Inflammatory macrophage (primary cell): Measurements from ENCODE around the gene PLS3.
"Not testable (repeated sequence)": the region's sequence is repeated elsewhere in the genome, so short reads cannot be mapped to it uniquely, and the experiment has no call there.

ENCODE experiments used
- DNase-seq, 2 donors: peaks; one replicate each; pipeline ENCODE4 v3.0.0-alpha.2; 2020 to 2022
- total RNA-seq, 18 experiments: gene quantifications; one replicate each; lab custom pipeline; 2026; ENCODE audit warnings: mixed read lengths in 6 of 18, inconsistent platforms in 2 of 18; lab: John Stamatoyannopoulos, UW

PLS3 gene, protein sequence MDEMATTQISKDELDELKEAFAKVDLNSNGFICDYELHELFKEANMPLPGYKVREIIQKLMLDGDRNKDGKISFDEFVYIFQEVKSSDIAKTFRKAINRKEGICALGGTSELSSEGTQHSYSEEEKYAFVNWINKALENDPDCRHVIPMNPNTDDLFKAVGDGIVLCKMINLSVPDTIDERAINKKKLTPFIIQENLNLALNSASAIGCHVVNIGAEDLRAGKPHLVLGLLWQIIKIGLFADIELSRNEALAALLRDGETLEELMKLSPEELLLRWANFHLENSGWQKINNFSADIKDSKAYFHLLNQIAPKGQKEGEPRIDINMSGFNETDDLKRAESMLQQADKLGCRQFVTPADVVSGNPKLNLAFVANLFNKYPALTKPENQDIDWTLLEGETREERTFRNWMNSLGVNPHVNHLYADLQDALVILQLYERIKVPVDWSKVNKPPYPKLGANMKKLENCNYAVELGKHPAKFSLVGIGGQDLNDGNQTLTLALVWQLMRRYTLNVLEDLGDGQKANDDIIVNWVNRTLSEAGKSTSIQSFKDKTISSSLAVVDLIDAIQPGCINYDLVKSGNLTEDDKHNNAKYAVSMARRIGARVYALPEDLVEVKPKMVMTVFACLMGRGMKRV
- 1.3 to 27.1 (median 3.5) reads per million in 18 experiments for total RNA-seq

DNA sequence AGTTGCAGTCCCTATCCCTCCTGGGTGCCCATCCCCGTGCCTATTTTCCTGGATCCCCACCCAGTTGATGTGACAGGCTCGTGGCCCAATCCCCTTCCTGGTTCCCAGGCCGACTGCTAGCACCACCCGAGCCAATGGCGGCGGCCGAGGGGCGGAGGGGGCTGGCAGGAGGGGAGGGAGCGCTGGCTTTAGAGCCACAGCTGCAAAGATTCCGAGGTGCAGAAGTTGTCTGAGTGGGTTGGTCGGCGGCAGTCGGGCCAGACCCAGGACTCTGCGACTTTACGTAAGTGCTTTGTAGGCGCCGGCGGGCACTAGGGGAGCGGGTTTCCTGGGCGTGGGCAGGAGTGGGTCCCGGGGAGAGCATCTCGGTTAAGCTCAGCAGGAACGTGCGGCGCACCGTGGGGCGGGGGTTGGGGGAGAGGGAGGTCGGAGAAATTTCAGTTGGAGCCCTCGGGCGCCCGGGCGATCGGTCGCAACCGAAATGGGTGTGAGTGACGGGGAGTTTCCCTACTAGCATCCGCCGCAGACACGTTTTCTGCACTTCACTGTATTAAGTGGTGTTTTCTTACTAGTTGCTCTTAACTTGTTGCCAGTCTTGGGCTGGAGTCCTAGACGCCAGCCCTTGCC lies at the start of gene PLS3:
PLS3 (plus strand) TSS at position 197 of the 627 bp plus-strand sequence. CDS start 49,077 bp downstream, outside the sequence.
- peak; percentile 2 to 5 for DNase-seq

DNA sequence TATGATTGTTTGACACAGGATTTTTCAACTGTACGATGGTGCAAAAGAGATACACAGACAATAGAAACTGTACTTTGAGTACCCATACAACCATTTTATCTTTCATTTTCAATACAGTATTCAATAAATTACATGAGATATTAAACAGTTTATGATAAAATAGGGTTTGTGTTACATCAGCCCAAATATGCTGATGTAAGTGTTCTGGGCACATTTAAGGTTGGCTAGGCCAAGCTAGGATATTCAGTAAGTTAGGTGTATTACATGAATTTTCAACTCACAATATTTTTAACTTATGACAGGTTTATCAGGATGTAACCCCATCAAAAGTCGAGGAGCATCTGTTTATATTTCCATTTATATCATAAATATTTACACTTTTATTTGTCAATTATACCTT lies 42.9 kb upstream of the PLS3 start:
- no peak for DNase-seq

DNA sequence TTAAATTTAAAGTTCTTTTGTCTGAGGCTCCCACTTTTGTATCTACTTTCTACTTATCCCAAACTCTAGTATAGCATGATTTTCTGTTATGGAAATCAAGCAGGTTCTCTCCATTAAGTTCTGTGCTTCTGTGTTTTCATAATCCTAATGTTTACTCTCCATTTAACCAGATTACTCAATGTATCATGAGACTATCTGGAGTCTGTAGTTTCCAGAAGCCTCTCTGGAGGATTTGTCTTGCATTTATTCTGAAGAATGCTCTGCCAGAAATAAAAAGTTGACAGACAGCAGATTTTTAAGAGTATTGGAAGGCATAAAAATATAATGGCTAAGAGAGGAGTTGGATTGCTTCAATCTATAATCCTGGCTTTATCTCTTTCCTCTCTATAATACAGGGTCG lies 39.2 kb upstream of the PLS3 start:
- no peak for DNase-seq

DNA sequence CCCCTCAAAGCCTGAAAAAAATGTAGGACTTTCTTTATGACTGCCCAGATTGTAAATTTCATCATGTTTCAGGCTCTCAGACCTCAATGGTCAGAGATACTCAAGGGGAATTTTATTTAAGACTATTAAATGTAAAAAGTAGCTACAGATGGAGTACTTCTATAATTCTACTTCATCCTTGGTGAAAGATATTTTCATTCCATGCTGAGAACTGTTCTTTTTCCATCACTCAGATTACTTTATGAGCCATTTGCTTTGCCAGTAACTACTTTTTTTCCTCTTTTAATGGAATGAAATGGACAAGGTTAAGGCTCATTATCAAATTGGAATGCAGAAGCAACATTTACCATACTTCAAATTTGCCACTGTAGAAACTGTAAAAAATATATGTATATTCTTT lies 38.0 kb upstream of the PLS3 start:
- no peak for DNase-seq

DNA sequence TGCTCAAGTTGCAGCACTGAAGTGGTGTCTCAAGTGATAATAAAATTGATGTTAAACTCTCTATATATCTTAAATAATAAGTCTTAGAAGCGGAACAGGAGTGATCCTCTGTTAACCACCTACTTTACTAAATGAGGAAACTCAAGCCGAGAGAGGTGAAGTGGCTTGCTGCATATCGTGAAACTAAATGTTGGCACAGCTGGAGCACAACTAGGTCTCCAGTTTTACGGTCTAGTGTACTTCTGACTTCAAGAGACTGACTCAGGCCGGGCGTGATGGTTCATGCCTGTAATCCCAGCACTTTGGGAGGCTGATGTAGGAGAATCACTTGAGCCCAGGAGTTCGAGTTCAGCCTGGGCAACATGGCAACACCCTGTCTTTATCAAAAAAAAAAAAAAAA lies 35.5 kb upstream of the PLS3 start:
- no peak for DNase-seq

DNA sequence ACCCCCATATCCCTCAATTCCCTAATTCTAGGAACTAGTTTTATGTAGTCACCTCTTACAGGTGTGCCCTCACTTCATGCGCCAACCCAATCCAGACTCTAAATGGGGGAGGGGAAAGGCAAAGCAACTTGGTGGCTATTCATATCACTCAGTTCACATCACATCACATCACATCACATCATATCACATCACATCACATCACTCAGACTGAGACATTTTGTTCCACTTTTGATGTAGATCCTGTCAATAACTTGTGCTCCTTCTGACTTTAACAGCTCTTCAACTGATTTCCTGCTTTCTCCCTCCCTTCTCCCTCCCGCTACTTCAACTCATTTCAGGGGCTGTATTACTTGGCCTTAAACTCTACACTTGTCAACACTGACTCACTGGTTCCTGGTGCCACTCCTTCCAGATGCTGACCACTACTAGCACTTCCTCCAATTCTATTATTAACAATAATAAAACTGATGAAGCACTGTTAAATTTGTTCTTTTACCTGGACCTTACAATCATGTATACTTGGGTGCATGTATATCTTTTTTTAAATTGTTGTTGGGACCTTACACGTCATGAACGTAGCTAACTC lies 29.1 kb upstream of the PLS3 start:
- DNase-seq: no peak

DNA sequence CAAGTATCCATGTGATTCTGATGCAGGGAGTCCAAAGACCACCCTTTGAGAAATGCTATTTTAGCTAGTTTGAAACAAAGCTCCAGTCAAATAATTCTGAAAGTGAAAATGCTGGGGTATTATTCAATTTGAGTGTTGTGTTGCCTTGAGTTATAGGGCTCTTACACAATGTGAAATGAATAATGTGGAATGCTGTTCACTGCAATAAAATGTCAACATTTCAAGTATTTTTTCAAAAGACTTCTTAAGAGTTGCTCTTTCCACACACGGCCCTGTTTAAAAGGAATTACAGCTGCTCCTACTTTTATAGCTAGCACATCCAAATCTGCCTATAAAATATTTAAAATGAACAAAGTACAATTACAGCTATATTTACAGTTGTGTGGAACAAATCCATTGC lies 27.5 kb upstream of the PLS3 start:
- no peak for DNase-seq

DNA sequence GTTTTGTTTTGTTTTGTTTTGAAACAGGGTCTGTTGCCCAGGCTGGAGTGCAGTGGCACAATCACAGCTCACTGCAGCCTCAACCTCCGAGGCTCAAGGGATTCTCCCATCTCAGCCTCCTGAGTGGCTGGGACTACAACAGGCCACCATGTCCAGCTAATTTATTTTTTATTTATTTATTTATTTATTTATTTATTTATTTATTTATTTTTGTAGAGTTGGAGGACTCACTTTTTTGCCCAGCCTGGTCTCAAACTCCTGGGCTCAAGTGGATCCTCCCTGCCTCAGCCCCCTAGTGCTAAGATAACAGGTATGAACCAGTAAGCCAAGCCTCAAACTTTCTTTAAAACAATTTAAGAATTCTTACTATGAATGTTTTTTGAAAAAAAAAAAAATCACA lies 26.6 kb upstream of the PLS3 start:
- no peak for DNase-seq

DNA sequence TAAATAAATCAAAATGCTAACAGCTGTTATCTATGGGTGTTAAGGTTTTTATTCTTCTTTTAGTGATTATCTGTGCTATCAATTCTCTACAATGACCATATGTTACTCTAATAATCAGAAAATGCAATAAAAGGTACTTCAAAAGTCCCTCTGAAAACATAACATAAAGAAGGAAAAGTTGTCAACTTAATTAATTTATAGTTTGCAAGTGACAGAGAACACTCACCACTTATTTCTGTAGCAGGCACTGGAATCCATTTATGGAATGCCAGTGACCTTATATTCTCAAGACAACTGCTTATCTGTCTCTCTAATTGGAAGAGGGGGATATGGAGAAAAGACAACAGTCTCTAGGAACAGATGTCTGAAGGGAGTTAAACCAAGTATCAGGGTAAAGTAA lies 25.6 kb upstream of the PLS3 start:
- DNase-seq: no peak

DNA sequence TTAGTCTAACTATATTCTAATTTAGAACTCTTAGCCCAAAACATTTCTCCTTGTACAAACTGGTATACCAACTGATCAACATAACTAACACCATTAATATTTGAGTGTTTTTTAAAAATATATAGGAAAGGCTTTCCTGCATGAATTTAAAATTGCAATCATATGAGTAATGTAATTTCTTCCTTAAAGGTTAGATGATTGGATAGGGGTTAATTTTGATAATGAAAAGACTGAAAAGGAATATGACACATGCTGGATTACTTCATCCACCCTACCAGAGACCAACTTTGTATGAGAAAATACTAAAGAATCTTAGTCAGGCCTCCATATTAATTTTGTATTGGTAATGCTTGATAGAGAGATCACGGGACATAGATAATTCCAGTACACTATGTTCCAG lies 25.1 kb upstream of the PLS3 start:
- DNase-seq: no peak

DNA sequence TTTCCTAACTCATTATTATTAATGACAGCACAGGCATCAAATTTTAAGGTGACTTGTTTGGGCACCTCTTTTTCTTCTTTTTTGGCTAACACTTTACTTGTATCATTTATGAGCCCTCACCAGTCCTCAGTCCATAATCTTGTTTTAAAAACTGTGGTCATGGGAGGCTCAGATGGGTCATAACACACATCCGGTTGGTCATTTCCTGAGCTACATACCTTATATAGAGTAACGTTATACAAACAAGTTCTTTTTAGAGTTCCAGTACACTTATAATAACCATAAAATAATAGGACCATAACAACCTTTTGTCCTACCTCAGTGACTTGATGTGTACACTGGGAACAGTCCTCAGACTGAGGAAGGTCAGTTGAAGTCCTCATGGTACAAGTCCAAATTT lies 21.1 kb upstream of the PLS3 start:
- no peak for DNase-seq

DNA sequence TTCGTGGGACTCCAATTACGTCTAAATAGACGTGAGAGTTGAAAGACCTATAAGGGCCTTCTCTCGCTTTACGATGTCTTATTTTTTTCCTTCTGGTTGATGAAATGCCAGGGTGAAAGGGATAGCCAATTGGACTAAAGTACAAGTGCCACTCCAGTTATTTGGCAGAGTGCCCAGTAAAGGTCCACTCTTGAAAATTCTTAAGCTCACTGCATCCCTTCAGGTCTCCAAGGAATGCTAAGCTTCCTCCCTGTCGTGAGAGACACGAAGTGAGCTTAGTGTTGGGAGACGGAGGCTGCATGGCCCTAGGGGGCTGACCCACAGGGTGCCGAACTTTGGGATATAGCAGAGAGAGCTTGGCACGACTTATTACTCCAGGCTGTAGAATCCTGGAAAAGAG lies 19.9 kb upstream of the PLS3 start:
- not testable (repeated sequence) for DNase-seq

DNA sequence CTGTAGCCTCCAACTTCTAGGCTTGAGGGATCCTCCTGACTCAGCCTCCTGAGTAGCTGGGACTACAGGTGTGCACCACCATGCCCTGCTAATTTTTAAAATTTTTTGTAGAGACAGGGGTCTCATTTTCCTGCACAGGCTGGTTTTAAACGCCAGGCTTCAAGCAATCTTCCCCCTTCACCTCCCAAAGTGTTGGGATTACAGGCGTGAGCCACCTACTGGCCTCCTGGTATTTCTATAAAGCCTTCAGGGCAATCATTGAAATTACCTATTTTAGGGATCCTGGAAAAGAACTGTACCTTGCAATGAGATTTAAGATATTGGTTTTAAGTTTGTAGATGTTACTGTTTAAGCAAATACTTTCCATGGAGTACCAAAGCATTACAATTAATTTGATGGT lies 13.5 kb upstream of the PLS3 start:
- DNase-seq: no peak

DNA sequence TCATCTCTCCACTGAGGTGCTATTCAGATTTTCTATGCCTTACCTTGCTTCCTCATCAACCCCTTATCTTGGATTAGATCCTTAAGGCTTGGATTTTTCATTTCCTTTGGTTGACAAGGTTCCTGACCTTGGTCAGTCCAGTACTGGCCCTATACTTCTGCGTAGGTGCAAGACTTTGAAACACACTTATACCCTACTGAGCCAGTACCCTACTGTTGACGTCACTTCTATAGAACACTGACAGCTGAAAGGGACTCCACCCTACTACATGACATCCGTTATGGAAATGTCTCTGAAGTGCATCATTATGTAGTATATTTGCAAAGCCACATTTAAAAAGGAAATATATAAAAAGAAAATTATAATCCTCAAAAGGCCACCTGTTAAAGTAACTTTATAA lies 12.0 kb upstream of the PLS3 start:
- DNase-seq: no peak

DNA sequence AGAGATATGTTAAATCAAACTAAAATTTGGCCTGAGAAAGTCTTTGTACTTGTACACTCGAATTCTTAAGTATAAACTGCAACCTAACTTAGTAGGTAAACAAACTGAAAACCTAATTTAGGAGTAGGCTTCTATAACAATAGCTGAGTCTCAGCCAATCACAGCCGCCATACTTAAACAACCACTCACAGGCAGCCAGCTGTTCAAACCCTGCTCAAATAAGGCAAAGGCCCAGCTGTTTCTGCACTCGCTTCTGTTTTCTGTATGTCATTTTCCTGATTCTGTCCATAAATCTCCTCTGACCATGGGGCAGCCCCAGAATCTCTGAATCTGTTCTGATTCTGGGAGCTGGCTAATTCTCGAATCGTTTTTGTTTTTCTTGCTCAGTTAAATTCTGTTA lies 7.8 kb upstream of the PLS3 start:
- DNase-seq: no peak

DNA sequence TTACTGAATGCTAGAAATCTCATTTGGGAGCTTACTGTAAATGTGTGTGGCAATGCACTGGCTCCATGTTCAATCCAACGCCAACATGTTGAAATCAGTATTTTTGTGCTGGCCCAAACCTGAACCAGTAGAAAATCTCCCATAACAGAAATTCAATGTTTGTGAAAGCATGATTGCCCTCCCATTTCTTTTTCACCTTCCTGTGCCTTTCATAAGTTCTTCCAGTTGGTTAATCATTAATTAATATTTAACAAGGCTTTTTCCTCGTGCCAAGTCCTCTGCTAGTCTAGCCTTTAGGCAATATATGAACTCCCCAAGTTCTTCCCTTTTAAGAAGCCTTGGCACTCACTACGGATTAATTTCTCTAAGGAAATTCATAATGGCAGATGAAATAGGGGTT lies 1.3 kb upstream of the PLS3 start:
- no peak for DNase-seq

DNA sequence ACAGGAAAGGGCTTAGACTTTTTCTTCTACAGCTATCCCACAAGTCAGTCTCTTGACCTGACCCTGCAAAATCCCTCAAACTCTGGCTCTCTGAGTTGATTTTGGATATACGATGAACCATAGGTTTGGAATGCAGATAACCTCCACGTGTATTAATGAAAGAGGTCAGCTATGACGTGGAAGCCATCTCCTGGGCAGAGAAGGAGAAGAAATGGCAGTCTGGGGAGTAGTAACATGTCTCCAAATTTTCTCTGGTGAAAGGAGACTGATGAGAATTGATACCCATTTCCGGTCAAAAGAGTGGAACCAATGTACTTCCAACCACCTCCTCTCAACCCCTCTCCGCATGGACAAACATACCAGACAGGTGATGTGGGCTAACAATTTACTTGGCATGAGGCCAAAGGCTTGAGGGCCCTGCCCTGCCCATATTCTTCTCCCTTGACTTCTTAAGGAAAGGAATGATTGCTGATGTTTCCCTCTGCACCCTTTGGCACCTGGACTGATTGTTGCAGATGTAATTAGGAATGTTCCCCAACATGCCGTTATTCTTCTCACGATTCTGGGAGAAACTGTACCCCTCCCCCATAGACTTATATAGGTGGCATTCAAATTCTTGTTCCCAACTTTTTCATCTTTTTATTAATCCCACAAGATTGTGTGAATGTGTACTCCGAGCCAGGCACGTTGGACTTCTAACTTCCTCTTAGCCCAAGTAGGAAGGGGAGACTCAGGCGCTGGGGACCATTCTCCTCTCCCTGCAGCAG lies 580 bp upstream of the PLS3 start:
- DNase-seq: no peak

DNA sequence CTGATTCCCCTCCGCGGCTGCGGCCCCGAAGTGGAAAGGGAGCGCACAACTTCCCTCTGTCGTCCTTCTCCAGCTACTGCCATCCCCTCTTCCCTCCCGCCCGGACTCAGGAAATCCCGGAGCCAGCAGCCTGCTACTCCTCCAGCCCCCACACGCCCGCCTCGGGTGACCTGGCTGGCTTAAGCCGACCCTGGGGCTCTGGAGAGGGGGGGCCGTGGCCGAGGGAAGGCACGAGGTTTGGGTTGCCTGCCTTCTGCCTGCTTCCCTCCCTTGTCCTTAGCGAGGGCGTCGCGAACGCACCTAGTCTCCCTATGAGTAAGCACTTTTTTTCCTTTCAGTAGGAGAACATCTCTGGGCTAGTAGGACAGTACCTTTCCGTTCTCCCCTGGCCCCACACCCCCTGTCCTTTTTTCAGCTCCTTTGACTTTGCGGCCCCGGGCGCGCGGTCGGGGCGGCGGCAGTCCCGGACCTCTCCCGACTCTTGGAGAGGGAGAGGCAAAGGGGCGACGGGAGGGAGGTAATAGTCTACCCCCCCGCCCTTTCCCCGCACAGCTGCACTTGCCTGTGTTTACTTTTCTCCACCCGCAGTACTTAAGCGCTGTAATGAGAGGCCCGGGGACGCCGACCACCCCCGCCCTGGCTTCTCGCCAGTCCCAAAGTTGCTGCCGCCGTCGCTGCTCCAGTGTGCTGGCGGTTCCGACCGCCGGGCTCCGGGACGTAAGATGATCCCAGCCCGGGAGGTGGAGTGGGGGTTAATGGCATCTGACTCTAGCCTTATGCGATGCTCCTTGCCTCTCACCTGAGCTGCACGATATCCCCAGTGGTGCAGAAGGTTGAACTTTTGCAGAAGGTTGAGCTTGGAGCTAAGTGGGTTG lies 868 bp downstream of the PLS3 start:
- DNase-seq: no peak

DNA sequence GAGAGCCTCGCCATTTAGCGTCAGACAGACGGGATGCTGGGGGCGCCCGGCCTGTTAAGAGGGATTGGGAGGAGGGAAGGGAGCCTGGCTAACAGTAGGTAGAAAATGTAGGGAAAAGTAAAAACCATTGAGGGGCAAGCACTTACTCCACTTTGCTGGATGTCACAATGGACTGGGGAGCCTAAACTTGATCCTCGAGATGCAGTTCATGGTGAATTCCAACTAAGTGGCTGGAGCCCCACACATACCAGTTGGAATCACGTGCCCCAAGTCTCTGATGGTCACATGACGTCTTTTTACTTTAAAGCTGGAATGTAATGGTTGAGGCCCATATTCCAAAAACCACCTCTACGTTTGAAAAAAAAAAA lies 1.5 kb downstream of the PLS3 start:
- no peak for DNase-seq

DNA sequence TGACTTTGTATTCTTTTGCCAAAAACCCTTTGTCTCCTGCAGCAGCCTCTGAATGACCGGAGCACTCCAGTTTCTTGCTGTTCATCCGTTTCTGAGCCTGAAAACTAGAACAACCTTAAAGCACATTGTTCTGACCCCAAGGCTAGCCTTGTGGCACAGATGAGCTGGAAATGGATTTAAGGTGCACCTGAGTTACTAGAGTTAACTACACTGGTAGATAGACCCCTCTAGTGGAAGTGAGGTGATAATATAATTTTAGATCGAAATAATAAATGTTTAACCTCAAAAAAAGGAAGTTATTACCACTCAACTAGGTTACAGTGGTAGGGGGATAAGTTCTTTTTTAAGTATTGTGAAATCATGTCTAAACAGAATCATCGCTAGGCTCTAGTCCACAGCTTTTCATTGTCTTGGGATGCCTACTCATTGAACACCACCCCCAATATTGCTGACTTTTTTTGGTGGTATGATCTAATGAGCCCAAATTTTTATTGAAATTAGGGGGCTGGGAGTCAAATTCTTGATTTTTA lies 2.7 kb downstream of the PLS3 start:
- DNase-seq: no peak

DNA sequence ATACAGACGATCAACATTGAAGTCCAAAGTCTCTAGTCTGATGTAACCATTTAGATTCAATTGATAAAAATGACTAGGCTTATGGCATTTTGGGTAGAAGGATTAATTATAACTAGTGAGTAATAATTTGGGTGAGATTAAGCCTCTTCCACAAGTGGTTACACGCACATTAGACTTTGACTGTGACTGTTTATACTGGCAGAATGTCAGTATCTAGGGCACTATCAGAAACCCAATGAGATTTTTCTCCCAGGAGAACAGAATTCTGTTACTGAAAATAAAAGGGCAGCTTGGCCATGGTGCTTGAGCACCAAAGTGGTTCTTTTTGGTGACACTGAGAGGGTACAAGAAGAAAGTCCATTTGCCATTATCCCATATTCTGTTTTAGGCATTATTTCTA lies 3.3 kb downstream of the PLS3 start:
- no peak for DNase-seq

DNA sequence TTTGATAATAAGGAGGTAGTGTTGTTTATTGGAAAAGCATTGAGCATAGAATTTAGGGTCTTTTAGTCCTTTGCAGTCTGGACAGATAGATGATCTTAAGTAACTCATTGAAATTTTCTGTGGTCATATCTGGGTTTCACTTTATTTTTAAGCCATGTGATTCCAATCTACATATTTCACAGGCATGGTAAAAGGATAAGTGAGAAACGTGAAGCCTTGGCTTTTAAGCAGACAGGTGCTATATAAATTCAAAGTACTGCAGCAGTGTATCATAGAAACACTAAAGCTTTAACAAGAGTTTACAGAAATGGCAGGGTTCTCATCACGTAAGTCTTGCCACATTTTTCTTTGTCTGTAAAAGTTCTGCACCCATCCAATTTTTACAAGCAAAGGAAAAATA lies 4.9 kb downstream of the PLS3 start:
- DNase-seq: no peak
